HCT116 (cell line): ENCODE data around the gene DDX10. TPM values are rescaled to one million over a fixed set of nuclear protein-coding genes. Genes with fewer than 3 reads are reported as not detected.

ENCODE experiments used
- ATAC-seq: fragments of 200-7000 bp; cut with Tn5 transposase; 2 replicates; pipeline ENCODE4 v1.9.1; 2020; ENCODE audit warnings: mild to moderate bottlenecking, moderate library complexity
- BruUV-seq: library from RNA; stranded (reverse); fragments of 400-500 nt; replicated peaks from 2 replicates; lab custom pipeline; 2021; lab: Mats Ljungman, UMichigan
- CTCF ChIA-PET: fragments of 300-600 bp; sonication (Branson Sonifier 250); formaldehyde crosslinking; loops from one replicate; lab custom pipeline; 2021; ENCODE audit warnings: antibody characterized with exemption; lab: Charles Lee
- POLR2A ChIA-PET: fragments of 300-600, 350-600 bp; sonication (Branson Sonifier 250); formaldehyde crosslinking; loops from one replicate; lab custom pipeline; 2021; ENCODE audit warnings: antibody characterized with exemption; lab: Charles Lee
- RAD21 ChIA-PET, 2 experiments: fragments of 300-600 bp; sonication (Branson Sonifier 250); formaldehyde crosslinking; loops; one replicate each; lab custom pipeline; 2023; ENCODE audit warnings: low total read pairs in 2 of 2; ENCODE audit not compliant: uncharacterized antibody in 2 of 2, unreplicated experiment in 2 of 2, low non-redundant PET in 1 of 2; lab: Charles Lee
- DNase-seq: peaks from one replicate; pipeline ENCODE4 v3.0.0-alpha.2; 2010; ENCODE audit warnings: low read depth, low spot score
- H2AFZ ChIP-seq: fragments of 200-600 bp; shearing (Covaris generic), sonication (generic); 2 replicates; pipeline ENCODE4 v1.6.1; 2017; ENCODE audit warnings: low read depth, mixed run types, mixed read lengths, antibody characterized with exemption, low read length; ENCODE audit not compliant: poor library complexity, severe bottlenecking
- H3K27ac ChIP-seq: 2 replicates; pipeline ENCODE4 v1.5.1; 2012; ENCODE audit warnings: low read depth, low read length
- H3K27me3 ChIP-seq: fragments of 200-600 bp; sonication (generic); 2 replicates; pipeline ENCODE4 v1.6.1; 2016; ENCODE audit warnings: mixed run types, low read length, mixed read lengths; ENCODE audit not compliant: insufficient read depth
- H3K36me3 ChIP-seq, 2 experiments: fragments of 200-500 bp in 1 of 2; fragments of 200-600 bp in 1 of 2; sonication (Bioruptor generic) in 1 of 2; sonication (generic) in 1 of 2; 2 replicates each; pipeline versions ENCODE4 v1.5.1 to v1.6.1; 2014 to 2016; ENCODE audit warnings: low read length in 2 of 2, inconsistent platforms in 1 of 2, mixed read lengths in 1 of 2, mixed run types in 1 of 2; ENCODE audit not compliant: insufficient read depth in 2 of 2, control insufficient read depth in 1 of 2
- H3K4me1 ChIP-seq, 2 experiments: fragments of 200-600 bp in 1 of 2; sonication (generic) in 1 of 2; 2 replicates each; pipeline versions ENCODE4 v1.5.1 to v1.6.1; 2012 to 2017; ENCODE audit warnings: low read length in 2 of 2, inconsistent platforms in 1 of 2, mild to moderate bottlenecking in 1 of 2, mixed read lengths in 1 of 2, mixed run types in 1 of 2, moderate library complexity in 1 of 2; ENCODE audit not compliant: insufficient read depth in 2 of 2, control insufficient read depth in 1 of 2
- H3K4me2 ChIP-seq: fragments of 200-600 bp; sonication (generic); 2 replicates; pipeline ENCODE4 v1.6.1; 2017; ENCODE audit warnings: mixed run types, low read length, mixed read lengths
- H3K4me3 ChIP-seq, 2 experiments: fragments of 200-600 bp in 1 of 2; sonication (generic) in 1 of 2; replicated peaks in 1 of 2; 2 replicates each; pipeline ENCODE4 v1.5.1; 2011 to 2016; ENCODE audit warnings: low read length in 2 of 2, control low read depth in 1 of 2, low read depth in 1 of 2, mild to moderate bottlenecking in 1 of 2, mixed read lengths in 1 of 2, mixed run types in 1 of 2
- H3K79me2 ChIP-seq: fragments of 200-600 bp; sonication (generic); 2 replicates; pipeline ENCODE4 v1.6.1; 2017; ENCODE audit warnings: mild to moderate bottlenecking, mixed run types, low read length, moderate library complexity, mixed read lengths; ENCODE audit not compliant: insufficient read depth
- H3K9ac ChIP-seq: fragments of 200-600 bp; sonication (generic); 2 replicates; pipeline ENCODE4 v1.6.1; 2016; ENCODE audit warnings: low read length, mixed read lengths
- H3K9me2 ChIP-seq: fragments of 200-600 bp; sonication (generic), shearing (Covaris generic); 2 replicates; pipeline ENCODE4 v1.6.1; 2017; ENCODE audit warnings: mixed run types, mild to moderate bottlenecking, moderate library complexity; ENCODE audit not compliant: insufficient read depth
- H3K9me3 ChIP-seq, 2 experiments: fragments of 200-500 bp in 1 of 2; fragments of 200-600 bp in 1 of 2; sonication (Bioruptor generic) in 1 of 2; sonication (generic) in 1 of 2; 2 replicates each; pipeline ENCODE4 v1.6.1; 2014 to 2017; ENCODE audit warnings: low read length in 2 of 2, mixed read lengths in 2 of 2, inconsistent platforms in 1 of 2, low read depth in 1 of 2, mild to moderate bottlenecking in 1 of 2, mixed run types in 1 of 2, moderate library complexity in 1 of 2; ENCODE audit not compliant: control insufficient read depth in 1 of 2, insufficient read depth in 1 of 2
- H4K20me1 ChIP-seq: fragments of 200-600 bp; sonication (generic), shearing (Covaris generic); 2 replicates; pipeline ENCODE4 v1.6.1; 2017; ENCODE audit warnings: mixed run types, mild to moderate bottlenecking, moderate library complexity; ENCODE audit not compliant: insufficient read depth
- CEBPB ChIP-seq: IDR thresholded peaks from 2 replicates; pipeline ENCODE4 v1.6.1; 2012; ENCODE audit warnings: low read depth
- EGR1 ChIP-seq: IDR thresholded peaks from 2 replicates; pipeline ENCODE4 v1.6.1; 2012; ENCODE audit warnings: low read depth
- ELF1 ChIP-seq: IDR thresholded peaks from 2 replicates; pipeline ENCODE4 v1.6.1; 2012; ENCODE audit warnings: low read depth, borderline replicate concordance
- EZH2 ChIP-seq: fragments of 200-600 bp; sonication (generic); IDR thresholded peaks from 2 replicates; pipeline ENCODE4 v1.6.1; 2017; ENCODE audit warnings: antibody characterized with exemption, mixed run types
- EZH2phosphoT487 ChIP-seq: fragments of 200-600 bp; IDR thresholded peaks from 2 replicates; pipeline ENCODE4 v1.6.1; 2018; ENCODE audit warnings: antibody characterized with exemption, borderline replicate concordance
- FOSL1 ChIP-seq: IDR thresholded peaks from 2 replicates; pipeline ENCODE4 v1.6.1; 2012; ENCODE audit warnings: low read depth
- POLR2A ChIP-seq: IDR thresholded peaks from 2 replicates; pipeline ENCODE4 v1.7.0; 2011; ENCODE audit warnings: borderline replicate concordance; ENCODE audit not compliant: insufficient read depth, insufficient read length; ENCODE audit errors: extremely low read depth
- POLR2AphosphoS5 ChIP-seq: IDR thresholded peaks from 2 replicates; pipeline ENCODE4 v1.6.1; 2011; ENCODE audit warnings: mild to moderate bottlenecking, low read depth, low read length, moderate library complexity
- SRF ChIP-seq: IDR thresholded peaks from 2 replicates; pipeline ENCODE4 v1.6.1; 2012; ENCODE audit warnings: low read depth
- intact Hi-C: fragments of 100-400 bp; cut with micrococcal nuclease; formaldehyde crosslinking; loops from 2 replicates; pipeline ENCODE4 v1.10.0; 2022
- total RNA-seq: library from RNA; stranded (reverse); gene quantifications from one replicate; pipeline ENCODE4 v1.2.1, GENCODE V29; 2021; ENCODE audit not compliant: unreplicated experiment
- TF ChIP-seq, protein P1 (sequence below): IDR thresholded peaks from 2 replicates; pipeline ENCODE4 v1.6.1; 2011; ENCODE audit warnings: mild to moderate bottlenecking, low read length, moderate library complexity; ENCODE audit not compliant: insufficient replicate concordance; ENCODE audit errors: extremely low read depth
- TF ChIP-seq, protein P2 (sequence below): IDR thresholded peaks from 2 replicates; pipeline ENCODE4 v1.6.1; 2012

DDX10 gene
- total RNA-seq, 1 experiment from 2014 or later, result 66.5 TPM

DNA sequence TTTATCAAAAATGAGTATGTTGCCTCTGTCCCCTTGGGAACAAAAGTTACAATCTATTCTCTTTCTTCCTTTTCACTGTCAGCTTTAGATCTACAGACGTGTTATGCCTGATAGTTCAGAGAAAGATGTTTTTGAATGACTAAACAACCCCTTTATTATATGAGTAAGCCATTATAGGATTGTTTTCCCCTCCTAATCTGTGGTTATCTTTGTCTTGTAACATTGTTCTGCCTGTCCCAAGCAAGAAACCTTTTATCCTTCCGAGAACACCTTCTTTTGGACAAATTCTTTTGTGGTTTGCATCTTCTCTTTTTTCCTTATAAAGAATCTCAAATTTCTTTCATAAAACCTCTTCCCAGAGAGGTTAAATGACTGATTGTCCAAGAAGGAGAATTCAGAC lies 208.4 kb downstream of the DDX10 start:
- Histone ChIP-seq H3K9me3 (no peaks in the 10 kb centered on the region), H3K4me2 (no peak overlapping the region), H3K36me3 (no peaks in the 10 kb centered on the region), H3K9ac (no peak overlapping the region), H3K79me2 (peaks cover 8% of the 10 kb centered on the region; the same call in 1 of the 2 replicates), H2AFZ (no peak overlapping the region), H3K9me2 (no peaks in the 10 kb centered on the region), H4K20me1 (no peaks in the 10 kb centered on the region), H3K27ac (peak overlapping the region; percentile 75), H3K27me3 (no peaks in the 10 kb centered on the region), H3K4me1 (peaks cover 30 to 42% of the 10 kb centered on the region in 2 experiments)
- ATAC-seq, result peak; percentile 59
- ChIA-PET RAD21 (no interaction called here), POLR2A (no interaction called here), CTCF (no interaction called here)
- BruUV-seq, result no TSS peak
- no peak for DNase-seq
- TF ChIP-seq EGR1 (no peak), ELF1 (no peak), POLR2A (no peak), CEBPB (no peak), EZH2 (no peak), POLR2AphosphoS5 (no peak), SRF (no peak), EZH2phosphoT487 (no peak), FOSL1 (no peak; the same call in 1 of the 2 replicates)
- TF ChIP-seq, protein P1, sequence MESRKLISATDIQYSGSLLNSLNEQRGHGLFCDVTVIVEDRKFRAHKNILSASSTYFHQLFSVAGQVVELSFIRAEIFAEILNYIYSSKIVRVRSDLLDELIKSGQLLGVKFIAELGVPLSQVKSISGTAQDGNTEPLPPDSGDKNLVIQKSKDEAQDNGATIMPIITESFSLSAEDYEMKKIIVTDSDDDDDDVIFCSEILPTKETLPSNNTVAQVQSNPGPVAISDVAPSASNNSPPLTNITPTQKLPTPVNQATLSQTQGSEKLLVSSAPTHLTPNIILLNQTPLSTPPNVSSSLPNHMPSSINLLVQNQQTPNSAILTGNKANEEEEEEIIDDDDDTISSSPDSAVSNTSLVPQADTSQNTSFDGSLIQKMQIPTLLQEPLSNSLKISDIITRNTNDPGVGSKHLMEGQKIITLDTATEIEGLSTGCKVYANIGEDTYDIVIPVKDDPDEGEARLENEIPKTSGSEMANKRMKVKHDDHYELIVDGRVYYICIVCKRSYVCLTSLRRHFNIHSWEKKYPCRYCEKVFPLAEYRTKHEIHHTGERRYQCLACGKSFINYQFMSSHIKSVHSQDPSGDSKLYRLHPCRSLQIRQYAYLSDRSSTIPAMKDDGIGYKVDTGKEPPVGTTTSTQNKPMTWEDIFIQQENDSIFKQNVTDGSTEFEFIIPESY, result no peak
- TF ChIP-seq, protein P2, sequence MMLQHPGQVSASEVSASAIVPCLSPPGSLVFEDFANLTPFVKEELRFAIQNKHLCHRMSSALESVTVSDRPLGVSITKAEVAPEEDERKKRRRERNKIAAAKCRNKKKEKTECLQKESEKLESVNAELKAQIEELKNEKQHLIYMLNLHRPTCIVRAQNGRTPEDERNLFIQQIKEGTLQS, result no peak
- TF ChIP-seq, all 23 proteins: peak for 0
- H3K4me3 ChIP-seq, result no peak overlapping the region
- intact Hi-C loops, result loop anchor here (10.0 kb wide), 1 partner anchor 1061 kb away; no protein-coding TSS in a partner anchor
